Common myeloid progenitor, CD34-positive (primary cell): ENCODE results near the gene KCNN3.
A peak's percentile ranks its signal among the peaks of the same experiment; 100 is the strongest.

Experiments
- CTCF ChIA-PET: fragments of 350-600 bp; sonication (Branson Sonifier 250); formaldehyde crosslinking; loops from one replicate; lab custom pipeline; 2021; ENCODE audit warnings: antibody characterized with exemption; lab: Charles Lee
- POLR2A ChIA-PET: fragments of 350-600 bp; sonication (Branson Sonifier 250); formaldehyde crosslinking; loops from one replicate; lab custom pipeline; 2021; ENCODE audit warnings: antibody characterized with exemption; lab: Charles Lee
- DNase-seq, 3 donors: peaks; one replicate each; pipeline versions ENCODE4 v3.0.0 to v3.0.0-alpha.2; 2013
- H3K27ac ChIP-seq, 2 experiments: 1 replicate in 1 of 2; 2 replicates in 1 of 2; pipeline ENCODE4 v1.7.0; 2013; ENCODE audit warnings: inconsistent platforms in 2 of 2, low read length in 2 of 2, mild to moderate bottlenecking in 2 of 2, low read depth in 1 of 2, moderate library complexity in 1 of 2; ENCODE audit not compliant: severe bottlenecking in 2 of 2, insufficient read depth in 1 of 2, poor library complexity in 1 of 2
- H3K27me3 ChIP-seq, 5 experiments: replicated peaks in 2 of 5; 1 replicate in 3 of 5; 2 replicates in 2 of 5; pipeline versions ENCODE4 v1.6.1 to v1.7.0; 2013; ENCODE audit warnings: low read length in 4 of 5, mild to moderate bottlenecking in 2 of 5, moderate library complexity in 2 of 5, inconsistent platforms in 1 of 5; ENCODE audit not compliant: insufficient read depth in 5 of 5, control insufficient read depth in 4 of 5
- H3K36me3 ChIP-seq, 4 experiments: 1 replicate in 2 of 4; 2 replicates in 2 of 4; pipeline versions ENCODE4 v1.6.1 to v1.7.0; 2013; ENCODE audit warnings: low read length in 3 of 4, control low read depth in 1 of 4, mild to moderate bottlenecking in 1 of 4; ENCODE audit not compliant: control insufficient read depth in 4 of 4, insufficient read depth in 4 of 4
- H3K4me1 ChIP-seq, 4 experiments: 1 replicate in 3 of 4; 2 replicates in 1 of 4; pipeline versions ENCODE4 v1.6.1 to v1.7.1; 2013; ENCODE audit warnings: low read length in 3 of 4, mild to moderate bottlenecking in 3 of 4, control low read depth in 1 of 4, inconsistent platforms in 1 of 4, moderate library complexity in 1 of 4; ENCODE audit not compliant: control insufficient read depth in 4 of 4, insufficient read depth in 4 of 4; ENCODE audit errors: control extremely low read depth in 1 of 4
- H3K4me3 ChIP-seq, 7 experiments: 1 replicate in 4 of 7; 2 replicates in 3 of 7; pipeline versions ENCODE4 v1.5.1 to v1.7.0; 2013; ENCODE audit warnings: mild to moderate bottlenecking in 7 of 7, low read length in 6 of 7, moderate library complexity in 6 of 7, inconsistent platforms in 2 of 7, low read depth in 2 of 7, control low read depth in 1 of 7; ENCODE audit not compliant: insufficient read depth in 4 of 7, control insufficient read depth in 1 of 7; ENCODE audit errors: extremely low read depth in 1 of 7
- H3K9me3 ChIP-seq, 5 experiments: 1 replicate in 4 of 5; 2 replicates in 1 of 5; pipeline versions ENCODE4 v1.6.1 to v1.7.1; 2013; ENCODE audit warnings: low read length in 4 of 5, mild to moderate bottlenecking in 2 of 5, inconsistent platforms in 1 of 5, low read depth in 1 of 5, moderate library complexity in 1 of 5; ENCODE audit not compliant: control insufficient read depth in 4 of 5, insufficient read depth in 2 of 5; ENCODE audit errors: control extremely low read depth in 1 of 5
- WGBS: methylation state at CpG from one replicate; pipeline ENCODE4 v1.1.5; 2013; ENCODE audit not compliant: insufficient coverage; 5-methylcytosine and 5-hydroxymethylcytosine counted together

The KCNN3 gene

DNA sequence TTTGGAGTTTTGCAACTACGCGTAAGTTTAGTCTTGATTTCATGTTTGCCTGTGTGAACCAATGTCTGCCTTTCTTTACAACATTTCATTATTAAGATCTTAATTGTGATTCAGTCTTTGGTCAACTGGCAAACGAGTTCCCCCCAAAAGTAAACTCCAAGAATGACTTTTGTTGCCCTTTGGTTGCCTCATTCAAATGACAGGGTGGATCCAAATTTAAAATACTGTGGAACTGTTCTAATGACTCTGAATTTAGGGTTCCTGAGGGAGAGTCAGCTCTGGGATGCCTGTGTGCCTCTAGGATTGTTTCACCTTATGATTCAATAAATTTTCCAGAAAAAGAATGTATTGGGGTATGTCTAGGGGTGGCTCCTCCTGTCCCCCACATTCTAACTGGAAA lies 105.3 kb downstream of the KCNN3 start:
- Histone ChIP-seq H3K4me1 (peaks cover 2 to 11% (median 6%) of the 10 kb centered on the region in 4 experiments), H3K9me3 (no peaks in the 10 kb centered on the region), H3K27me3 (peaks cover 0 to 23% (median 3%) of the 10 kb centered on the region in 5 experiments), H3K4me3 (no peak overlapping the region), H3K27ac (no peak overlapping the region), H3K36me3 (no peaks in the 10 kb centered on the region)
- no CpG with 5 or more reads among the region's 3 CpGs for WGBS
- POLR2A ChIA-PET, result no interaction called here
- CTCF ChIA-PET, result no interaction called here
- DNase-seq, result no peak

DNA sequence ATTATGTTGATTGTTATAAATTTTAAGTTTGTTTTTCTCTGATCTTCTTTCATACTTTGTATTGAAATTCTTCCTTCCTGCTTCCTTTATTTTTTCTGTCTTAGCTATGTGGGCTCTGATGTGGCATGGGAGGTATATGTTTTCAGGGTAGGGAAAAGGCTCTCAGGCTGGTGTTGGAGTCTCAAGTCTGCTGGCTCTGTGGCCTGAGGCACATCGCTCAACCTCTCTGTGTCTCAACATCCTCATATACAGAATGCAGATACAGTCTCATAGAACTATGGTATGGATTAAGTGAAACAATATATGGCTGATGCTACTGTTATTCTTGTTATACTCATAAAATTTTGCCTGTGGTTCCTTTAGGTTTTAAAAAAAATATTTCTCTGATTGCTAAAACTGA lies 105.9 kb downstream of the KCNN3 start:
- Histone ChIP-seq H3K36me3 (no peaks in the 10 kb centered on the region), H3K4me3 (no peak overlapping the region), H3K27me3 (peaks cover 0 to 23% (median 3%) of the 10 kb centered on the region in 5 experiments), H3K9me3 (no peaks in the 10 kb centered on the region), H3K4me1 (peaks cover 2 to 16% (median 11%) of the 10 kb centered on the region in 4 experiments), H3K27ac (no peak overlapping the region)
- ChIA-PET CTCF (no interaction called here), POLR2A (no interaction called here)
- no peak for DNase-seq
- no CpG with 5 or more reads among the region's 1 CpG for WGBS

DNA sequence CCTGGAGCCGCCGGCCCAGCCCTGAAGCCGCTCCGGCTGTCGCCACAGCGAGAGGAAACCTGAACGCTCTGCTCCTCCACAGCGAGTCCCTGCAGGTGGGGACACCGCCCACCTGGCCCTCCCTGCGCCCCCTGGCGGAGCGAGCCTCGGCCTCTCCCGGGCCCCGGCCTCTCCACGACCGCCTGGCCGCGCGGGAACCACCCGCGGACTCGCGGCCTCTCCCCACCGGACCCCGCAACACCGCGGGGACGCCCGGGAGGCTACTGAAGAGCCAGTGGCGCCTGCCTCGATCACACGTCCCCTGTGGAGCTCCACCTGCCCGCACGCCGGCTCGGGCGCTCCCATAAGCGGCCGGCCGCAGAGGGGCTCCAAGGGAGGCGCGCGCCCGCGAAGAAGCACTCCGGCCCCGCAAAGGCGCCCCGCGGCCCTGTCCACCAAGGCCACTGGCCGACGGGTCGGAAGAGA lies 109.6 kb downstream of the KCNN3 start:
- Histone ChIP-seq H3K4me1 (peaks cover 2 to 19% (median 14%) of the 10 kb centered on the region in 4 experiments), H3K27me3 (peaks cover 0 to 23% (median 3%) of the 10 kb centered on the region in 5 experiments), H3K27ac (no peak overlapping the region), H3K4me3 (peak overlapping the region; percentile 19 to 66 (median 43)), H3K36me3 (no peaks in the 10 kb centered on the region), H3K9me3 (no peaks in the 10 kb centered on the region)
- ChIA-PET CTCF (interaction anchor here (0.6 to 2.6 kb wide), 27 partner anchors 10 to 200 kb away, joined by 3 to 16 read pairs (median 4); partner anchors contain the start of genes KCNN3 and PMVK), POLR2A (interaction anchor here (0.7 to 0.8 kb wide), 2 partner anchors 44 to 90 kb away, joined by 3 to 8 read pairs; no protein-coding TSS in a partner anchor)
- under 1% methylated on average over 47 of the region's 54 CpGs for WGBS
- DNase-seq, result peak; percentile 55 to 71 (median 63)

DNA sequence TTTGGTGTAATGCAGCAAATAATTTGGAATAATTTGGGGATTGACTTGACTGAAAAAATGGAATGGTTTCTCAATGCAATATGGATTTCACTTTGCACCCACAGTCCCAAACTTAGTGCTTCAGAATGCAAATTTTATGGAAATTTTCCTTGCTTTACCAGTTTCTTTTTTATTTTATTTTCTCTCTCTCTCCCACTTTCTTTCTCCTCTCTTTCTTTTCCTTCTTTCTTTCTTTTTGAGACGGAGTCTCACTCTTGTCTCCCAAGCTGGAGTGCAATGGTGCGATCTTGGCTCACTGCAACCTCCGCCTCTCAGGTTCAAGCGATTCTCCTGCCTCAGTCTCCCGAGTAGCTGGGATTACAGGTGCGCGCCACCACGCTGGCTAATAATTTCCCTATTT lies 110.3 kb downstream of the KCNN3 start:
- H3K27me3 ChIP-seq, result peaks cover 0 to 23% (median 3%) of the 10 kb centered on the region in 5 experiments
- POLR2A ChIA-PET, result no interaction called here
- CTCF ChIA-PET, result interaction anchor here (0.6 to 2.6 kb wide), 19 partner anchors 9 to 199 kb away, joined by 3 to 16 read pairs (median 6); partner anchors contain the start of genes KCNN3 and PMVK

DNA sequence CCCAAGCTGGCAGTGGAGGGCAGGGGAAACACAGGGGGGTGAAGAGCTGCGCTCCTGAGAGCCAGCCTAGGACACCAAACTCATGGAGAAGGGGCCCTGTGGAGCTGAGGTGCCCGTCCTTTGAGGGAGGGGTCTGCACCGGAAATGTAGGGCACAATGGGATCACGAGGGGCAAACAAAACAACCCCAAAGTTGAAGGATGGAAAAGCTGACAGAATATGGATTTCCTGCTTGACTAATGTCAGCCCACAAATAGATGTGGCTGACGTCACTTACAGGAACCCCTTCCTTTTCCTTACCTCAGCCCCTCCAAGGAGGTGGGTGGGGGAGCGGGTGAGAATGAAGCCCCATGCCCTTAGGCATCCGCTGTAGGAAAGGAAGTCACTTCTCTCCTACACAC lies 110.9 kb downstream of the KCNN3 start:
- Histone ChIP-seq H3K27ac (no peak overlapping the region), H3K27me3 (peaks cover 0 to 23% (median 2%) of the 10 kb centered on the region in 5 experiments), H3K36me3 (no peaks in the 10 kb centered on the region), H3K4me1 (peaks cover 2 to 19% (median 14%) of the 10 kb centered on the region in 4 experiments), H3K9me3 (no peaks in the 10 kb centered on the region), H3K4me3 (no peak overlapping the region)
- ChIA-PET POLR2A (interaction anchor here (0.5 kb wide), 1 partner anchor 38 kb away, joined by 3 read pairs; no protein-coding TSS in a partner anchor), CTCF (interaction anchor here (0.9 to 2.6 kb wide), 6 partner anchors 9 to 87 kb away, joined by 3 to 16 read pairs (median 6); no protein-coding TSS in a partner anchor)
- peak; percentile 49 to 53 (median 52) for DNase-seq
- 17% methylated on average over 5 of the region's 7 CpGs for WGBS

More for the DNA sequence above, 110.3 kb downstream of the KCNN3 start:
- H3K27ac ChIP-seq, result no peak overlapping the region
- no peaks in the 10 kb centered on the region for H3K36me3 ChIP-seq
- no peak for DNase-seq
- H3K4me1 ChIP-seq, result peaks cover 2 to 19% (median 14%) of the 10 kb centered on the region in 4 experiments
- H3K9me3 ChIP-seq, result no peaks in the 10 kb centered on the region
- WGBS, result 97% methylated on average over 5 of the region's 8 CpGs
- H3K4me3 ChIP-seq, result peak overlapping the region in 1 of 7 experiments; percentile 43

DNA sequence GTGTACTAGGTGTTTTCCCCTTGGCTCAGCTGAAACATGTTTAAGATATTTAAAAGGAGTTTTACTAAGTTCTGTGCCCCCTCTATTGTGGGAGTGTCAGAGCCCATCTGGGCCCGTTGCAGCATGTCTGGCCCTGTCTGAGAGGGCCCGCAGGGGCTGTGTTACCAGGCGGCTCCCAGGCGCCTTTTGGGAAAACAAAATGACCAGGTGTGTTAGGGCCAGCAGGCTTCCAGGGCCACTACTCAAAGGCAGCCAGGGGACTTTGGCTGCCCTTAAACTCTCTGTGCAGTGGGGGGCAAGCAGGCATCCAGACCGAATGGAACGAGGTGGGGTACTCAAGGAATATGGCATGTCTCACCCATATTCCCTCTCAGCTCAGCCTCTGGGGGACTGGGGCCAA lies 111.7 kb downstream of the KCNN3 start:
- Histone ChIP-seq H3K27ac (no peak overlapping the region), H3K4me1 (peaks cover 2 to 19% (median 14%) of the 10 kb centered on the region in 4 experiments), H3K4me3 (no peak overlapping the region), H3K27me3 (peaks cover 0 to 22% (median 0%) of the 10 kb centered on the region in 5 experiments), H3K36me3 (no peaks in the 10 kb centered on the region), H3K9me3 (no peaks in the 10 kb centered on the region)
- WGBS, result 96% methylated on average over 4 of the region's 6 CpGs
- ChIA-PET POLR2A (interaction anchor here (0.5 kb wide), 1 partner anchor 38 kb away, joined by 3 read pairs; no protein-coding TSS in a partner anchor), CTCF (interaction anchor here (1.4 to 1.5 kb wide), 2 partner anchors 61 to 86 kb away, joined by 3 to 4 read pairs; no protein-coding TSS in a partner anchor)
- DNase-seq, result no peak
